AG10803 (cell line): ENCODE measurements around the gene ITPR1.

ENCODE experiments used
- DNase-seq: peaks from one replicate; pipeline ENCODE4 v3.0.0; 2010; ENCODE audit warnings: low read depth
- H3K4me3 ChIP-seq: 2 replicates; pipeline ENCODE4 v1.5.1; 2011; ENCODE audit warnings: mild to moderate bottlenecking, low read length, control low read depth
- TF ChIP-seq, protein P1 (sequence below): conservative IDR thresholded peaks from 2 replicates; pipeline ENCODE4 v1.5.1; 2011; ENCODE audit warnings: mild to moderate bottlenecking, low read length, control low read depth, inconsistent platforms

The ITPR1 gene

GRCh38 chr3:4754180-4755086 is 261.3 kb downstream of the ITPR1 start:
- H3K4me3 ChIP-seq = no peak overlapping the region
- no peak for DNase-seq
- TF ChIP-seq, protein P1, sequence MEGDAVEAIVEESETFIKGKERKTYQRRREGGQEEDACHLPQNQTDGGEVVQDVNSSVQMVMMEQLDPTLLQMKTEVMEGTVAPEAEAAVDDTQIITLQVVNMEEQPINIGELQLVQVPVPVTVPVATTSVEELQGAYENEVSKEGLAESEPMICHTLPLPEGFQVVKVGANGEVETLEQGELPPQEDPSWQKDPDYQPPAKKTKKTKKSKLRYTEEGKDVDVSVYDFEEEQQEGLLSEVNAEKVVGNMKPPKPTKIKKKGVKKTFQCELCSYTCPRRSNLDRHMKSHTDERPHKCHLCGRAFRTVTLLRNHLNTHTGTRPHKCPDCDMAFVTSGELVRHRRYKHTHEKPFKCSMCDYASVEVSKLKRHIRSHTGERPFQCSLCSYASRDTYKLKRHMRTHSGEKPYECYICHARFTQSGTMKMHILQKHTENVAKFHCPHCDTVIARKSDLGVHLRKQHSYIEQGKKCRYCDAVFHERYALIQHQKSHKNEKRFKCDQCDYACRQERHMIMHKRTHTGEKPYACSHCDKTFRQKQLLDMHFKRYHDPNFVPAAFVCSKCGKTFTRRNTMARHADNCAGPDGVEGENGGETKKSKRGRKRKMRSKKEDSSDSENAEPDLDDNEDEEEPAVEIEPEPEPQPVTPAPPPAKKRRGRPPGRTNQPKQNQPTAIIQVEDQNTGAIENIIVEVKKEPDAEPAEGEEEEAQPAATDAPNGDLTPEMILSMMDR = no peak

- DNase-seq = no peak
- TF ChIP-seq, protein P1 = no peak
Observed at GRCh38 chr3:4755566-4755965, 262.4 kb downstream of the ITPR1 start.

DNA sequence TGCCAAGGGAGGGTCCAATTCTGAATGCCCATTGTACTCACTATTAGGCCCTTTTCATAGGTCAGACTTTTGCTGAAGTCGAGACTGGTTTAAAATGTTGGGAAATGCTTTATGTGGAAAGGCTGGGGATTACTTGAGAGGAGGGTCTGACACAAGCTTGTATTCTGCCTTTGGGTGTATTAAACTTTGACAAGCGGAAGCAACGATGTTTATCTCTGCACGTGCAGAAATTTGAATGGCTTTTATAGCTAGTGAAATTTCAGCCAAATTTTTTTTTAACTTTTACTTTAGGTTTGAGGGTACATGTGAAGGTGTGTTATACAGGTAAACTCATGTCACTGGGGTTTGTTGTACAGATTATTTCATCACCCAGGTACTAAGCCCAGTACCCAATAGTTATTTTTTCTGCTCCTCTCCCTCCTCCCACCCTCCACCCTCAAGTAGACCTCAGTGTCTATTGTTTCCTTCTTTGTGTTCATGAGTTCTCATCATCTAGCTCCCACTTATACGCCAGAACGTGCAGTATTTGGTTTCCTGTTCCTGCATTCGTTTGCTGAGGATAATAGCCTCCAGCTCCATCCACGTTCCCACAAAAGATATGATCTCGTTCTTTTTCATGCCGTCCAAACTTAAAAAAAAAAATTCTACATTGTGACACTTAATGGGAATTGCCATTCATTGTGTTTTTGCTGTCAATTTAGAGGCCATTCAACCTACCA is 263.1 kb downstream of the ITPR1 start:
- TF ChIP-seq, protein P1 = no peak
- no peak overlapping the region for H3K4me3 ChIP-seq
- DNase-seq = no peak

More at GRCh38 chr3:4755566-4755965, 262.4 kb downstream of the ITPR1 start:
- H3K4me3 ChIP-seq = no peak overlapping the region

DNA sequence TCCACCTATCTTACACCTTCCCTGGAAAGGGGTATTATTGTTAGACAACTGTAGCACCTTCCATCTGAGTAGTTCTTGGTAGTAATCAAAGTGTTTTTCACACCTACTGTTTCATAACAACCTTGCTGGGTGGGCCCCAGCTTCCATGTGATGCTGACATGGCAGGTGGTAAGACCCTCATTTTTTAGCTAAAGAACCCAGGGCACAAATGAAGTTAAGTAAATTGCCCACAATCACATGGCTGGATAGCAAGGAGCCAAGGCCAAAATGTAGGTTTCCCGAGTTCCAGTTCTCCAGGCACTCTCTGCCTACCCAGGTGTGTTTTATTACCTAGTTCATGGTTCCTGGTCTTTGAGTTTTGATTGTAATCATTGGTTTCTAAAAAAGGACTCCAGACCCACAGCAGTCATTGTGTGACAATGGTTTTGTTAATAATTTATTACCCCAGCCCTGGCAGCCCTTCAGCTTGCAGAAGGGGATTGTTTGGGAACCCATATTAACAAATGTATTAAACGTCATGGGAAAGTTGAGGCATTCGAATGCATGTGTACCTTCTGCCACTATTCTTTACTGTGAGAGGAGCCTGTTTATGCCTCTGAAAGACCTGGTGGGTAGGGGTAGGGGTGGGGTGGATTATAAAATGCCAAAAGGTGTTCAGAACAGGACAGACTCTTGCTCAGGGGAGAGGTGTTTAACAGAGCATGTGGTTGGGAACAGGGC is 263.9 kb downstream of the ITPR1 start:
- no peak overlapping the region for H3K4me3 ChIP-seq
- TF ChIP-seq, protein P1 = no peak
- no peak for DNase-seq

- no peak for DNase-seq
- H3K4me3 ChIP-seq = no peak overlapping the region
- TF ChIP-seq, protein P1 = no peak
Observed at GRCh38 chr3:4757575-4758248, 264.6 kb downstream of the ITPR1 start.

DNA sequence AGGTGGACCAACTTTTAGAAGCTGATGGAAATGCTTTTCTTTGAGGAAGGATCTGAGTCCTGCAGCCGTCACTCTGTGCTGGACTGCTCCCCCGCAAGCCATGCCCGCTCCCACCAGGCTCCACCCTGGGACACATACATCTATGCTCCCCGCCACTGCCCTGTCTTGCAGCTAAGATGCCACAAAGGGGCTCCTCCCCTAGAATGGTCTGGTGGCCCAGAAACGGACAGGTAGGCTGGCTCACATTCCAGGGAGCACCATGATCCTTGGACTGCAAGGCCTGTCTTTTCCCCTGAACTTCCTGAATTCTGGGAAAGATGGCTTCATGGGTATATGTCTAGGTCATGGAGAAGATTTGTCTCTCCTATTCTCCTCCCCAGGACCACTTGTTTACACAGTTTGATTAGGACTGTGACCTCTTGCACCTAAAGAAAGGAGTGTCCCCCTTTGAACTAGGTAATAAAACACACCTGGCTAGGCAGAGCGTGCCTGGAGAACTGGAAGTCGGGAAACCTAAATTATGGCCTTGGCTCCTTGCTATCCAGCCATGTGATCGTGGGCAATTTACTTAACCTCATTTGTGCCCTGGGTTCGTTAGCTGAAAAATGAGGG is 265.2 kb downstream of the ITPR1 start:
- no peak overlapping the region for H3K4me3 ChIP-seq
- TF ChIP-seq, protein P1 = no peak
- DNase-seq = no peak
